Body of pancreas (tissue), 4 donors: ENCODE measurements around the gene WWTR1. TPM values are rescaled to one million over a fixed set of nuclear protein-coding genes. Genes with fewer than 3 reads are reported as not detected.

ENCODE experiments used
- ATAC-seq: fragments of 150-250 bp; one replicate; pipeline ENCODE4 v1.9.1; 2016
- DNase-seq, 4 donors: peaks; one replicate each; pipeline ENCODE4 v3.0.0-alpha.2; 2019
- H3K27ac ChIP-seq, 4 donors: fragments of 200-600 bp; sonication (generic); 1 replicate in 3 of 4; 2 replicates in 1 of 4; pipeline versions ENCODE4 v1.5.1 to v1.6.1; 2016 to 2019; ENCODE audit warnings: mild to moderate bottlenecking in 1 of 4, mixed read lengths in 1 of 4, moderate library complexity in 1 of 4
- H3K27me3 ChIP-seq, 2 donors: fragments of 200-600 bp; sonication (generic); one replicate each; pipeline ENCODE4 v1.6.0; 2016; ENCODE audit warnings: mild to moderate bottlenecking in 1 of 2
- H3K36me3 ChIP-seq, 2 donors: fragments of 200-600 bp; sonication (generic); replicated peaks in 1 of 2; 2 replicates each; pipeline ENCODE4 v1.5.1; 2016; ENCODE audit warnings: low read depth in 2 of 2; ENCODE audit not compliant: insufficient read depth in 1 of 2
- H3K4me1 ChIP-seq: fragments of 200-600 bp; sonication (generic); one replicate; pipeline ENCODE4 v1.6.0; 2016
- H3K4me3 ChIP-seq, 2 donors: fragments of 200-600 bp; sonication (generic); 1 replicate in 1 of 2; 2 replicates in 1 of 2; pipeline ENCODE4 v1.5.1; 2016 to 2019
- H3K9me3 ChIP-seq, 3 donors: fragments of 200-600 bp; sonication (generic); 1 replicate in 2 of 3; 2 replicates in 1 of 3; pipeline ENCODE4 v1.5.1; 2016
- POLR2A ChIP-seq, 3 donors: fragments of 450-650 bp; IDR thresholded peaks; one replicate each; pipeline ENCODE4 v1.6.1; 2016; ENCODE audit warnings: antibody characterized with exemption in 3 of 3, mild to moderate bottlenecking in 2 of 3
- WGBS, 2 donors: methylation state at CpG; one replicate each; pipeline ENCODE4 v1.1.5; 2017; 5-methylcytosine and 5-hydroxymethylcytosine counted together
- intact Hi-C: fragments of 100-400 bp; cut with DNase I; formaldehyde crosslinking; loops from one replicate; pipeline ENCODE4 v1.15.1; 2023
- total RNA-seq, 2 donors: library from RNA; depleted of rRNA; stranded (reverse); fragments of >200 nt; gene quantifications; one replicate each; pipeline ENCODE4 v1.1.0, GENCODE V29; 2016
- TF ChIP-seq, protein P1 (sequence below), 7 experiments: fragments of 450-650 bp in 4 of 7; fragments of 200-600 bp in 3 of 7; sonication (generic) in 3 of 7; IDR thresholded peaks; one replicate each; pipeline ENCODE4 v1.5.1; 2016 to 2019; ENCODE audit warnings: antibody characterized with exemption in 7 of 7

WWTR1 gene
- total RNA-seq, 2 donors from 2014 or later, result 46.2 to 64.3 TPM

DNA sequence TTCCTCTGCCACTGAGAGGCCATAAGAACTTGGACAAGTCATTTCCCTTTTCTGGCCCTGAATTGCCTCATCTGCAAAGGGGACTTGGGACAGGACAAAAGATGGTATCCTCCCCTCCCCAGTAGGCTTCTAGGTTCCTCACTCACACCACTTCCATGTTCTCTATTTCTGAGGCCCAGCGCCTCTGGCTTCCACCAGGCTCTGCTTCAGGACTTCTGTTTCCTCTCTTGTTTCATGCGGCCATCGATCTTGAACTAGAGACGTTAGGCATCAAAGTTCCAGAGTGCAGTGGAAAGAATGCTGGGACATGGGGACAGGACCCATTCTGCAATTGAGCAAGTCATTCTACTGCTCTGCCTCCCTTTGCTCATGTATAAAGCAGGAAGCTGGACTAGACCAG, 181.6 kb downstream of the WWTR1 start:
- intact Hi-C loops, result no loop called here
- no peak overlapping the region for H3K4me3 ChIP-seq
- no peaks in the 10 kb centered on the region for H3K9me3 ChIP-seq
- no peak for ATAC-seq
- DNase-seq, result no peak
- H3K36me3 ChIP-seq, result no peaks in the 10 kb centered on the region
- no peak for TF ChIP-seq POLR2A (IDR thresholded peaks at IDR 0.05)
- TF ChIP-seq, protein P1, sequence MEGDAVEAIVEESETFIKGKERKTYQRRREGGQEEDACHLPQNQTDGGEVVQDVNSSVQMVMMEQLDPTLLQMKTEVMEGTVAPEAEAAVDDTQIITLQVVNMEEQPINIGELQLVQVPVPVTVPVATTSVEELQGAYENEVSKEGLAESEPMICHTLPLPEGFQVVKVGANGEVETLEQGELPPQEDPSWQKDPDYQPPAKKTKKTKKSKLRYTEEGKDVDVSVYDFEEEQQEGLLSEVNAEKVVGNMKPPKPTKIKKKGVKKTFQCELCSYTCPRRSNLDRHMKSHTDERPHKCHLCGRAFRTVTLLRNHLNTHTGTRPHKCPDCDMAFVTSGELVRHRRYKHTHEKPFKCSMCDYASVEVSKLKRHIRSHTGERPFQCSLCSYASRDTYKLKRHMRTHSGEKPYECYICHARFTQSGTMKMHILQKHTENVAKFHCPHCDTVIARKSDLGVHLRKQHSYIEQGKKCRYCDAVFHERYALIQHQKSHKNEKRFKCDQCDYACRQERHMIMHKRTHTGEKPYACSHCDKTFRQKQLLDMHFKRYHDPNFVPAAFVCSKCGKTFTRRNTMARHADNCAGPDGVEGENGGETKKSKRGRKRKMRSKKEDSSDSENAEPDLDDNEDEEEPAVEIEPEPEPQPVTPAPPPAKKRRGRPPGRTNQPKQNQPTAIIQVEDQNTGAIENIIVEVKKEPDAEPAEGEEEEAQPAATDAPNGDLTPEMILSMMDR (IDR thresholded peaks at IDR 0.05), result no peak
- H3K4me1 ChIP-seq, result peaks cover 69% of the 10 kb centered on the region
- no peaks in the 10 kb centered on the region for H3K27me3 ChIP-seq
- 79 to 88% methylated on average over 4 of the region's 4 CpGs for WGBS, 2 donors
- peak overlapping the region in 3 of 4 donors; percentile 75 to 80 (median 77) for H3K27ac ChIP-seq

DNA sequence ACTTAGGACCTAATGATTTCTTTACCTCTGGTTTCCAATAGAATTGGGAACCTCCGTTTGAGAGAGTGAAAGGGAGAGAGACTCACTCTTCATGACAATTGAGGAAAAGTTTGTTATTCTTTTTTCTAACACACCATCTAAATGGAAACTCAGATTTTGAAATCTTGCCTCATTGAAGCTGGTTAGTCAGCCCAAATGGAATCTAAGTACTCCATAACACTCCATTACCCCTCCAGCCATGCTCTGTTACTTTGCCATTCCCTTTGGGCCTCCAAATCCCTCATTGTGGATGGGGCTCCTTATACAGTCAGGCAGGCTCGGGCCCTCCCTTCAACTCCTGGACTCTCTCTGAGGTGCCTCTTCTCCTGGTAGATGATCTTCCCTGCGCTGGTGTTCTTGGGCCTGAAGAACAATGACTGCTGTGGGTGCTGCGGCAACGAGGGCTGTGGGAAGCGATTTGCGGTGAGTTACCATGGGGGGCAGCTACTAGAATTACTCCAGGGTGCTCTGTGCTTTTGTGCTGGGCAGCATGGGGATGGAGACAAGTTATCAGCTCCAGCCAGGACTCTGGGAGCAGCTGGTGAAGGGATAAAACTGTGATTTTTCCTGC, 182.3 kb downstream of the WWTR1 start:
- no peak for TF ChIP-seq POLR2A (IDR thresholded peaks at IDR 0.05)
- TF ChIP-seq, protein P1 (IDR thresholded peaks at IDR 0.05), result no peak
- H3K27me3 ChIP-seq, result no peaks in the 10 kb centered on the region
- H3K9me3 ChIP-seq, result no peaks in the 10 kb centered on the region
- intact Hi-C loops, result no loop called here
- ATAC-seq, result no peak
- no peak for DNase-seq
- H3K4me1 ChIP-seq, result peaks cover 73% of the 10 kb centered on the region
- no peak overlapping the region for H3K4me3 ChIP-seq
- peak overlapping the region; percentile 46 to 80 (median 76) for H3K27ac ChIP-seq
- no peaks in the 10 kb centered on the region for H3K36me3 ChIP-seq
- 69 to 76% methylated on average over 7 of the region's 7 CpGs for WGBS, 2 donors

DNA sequence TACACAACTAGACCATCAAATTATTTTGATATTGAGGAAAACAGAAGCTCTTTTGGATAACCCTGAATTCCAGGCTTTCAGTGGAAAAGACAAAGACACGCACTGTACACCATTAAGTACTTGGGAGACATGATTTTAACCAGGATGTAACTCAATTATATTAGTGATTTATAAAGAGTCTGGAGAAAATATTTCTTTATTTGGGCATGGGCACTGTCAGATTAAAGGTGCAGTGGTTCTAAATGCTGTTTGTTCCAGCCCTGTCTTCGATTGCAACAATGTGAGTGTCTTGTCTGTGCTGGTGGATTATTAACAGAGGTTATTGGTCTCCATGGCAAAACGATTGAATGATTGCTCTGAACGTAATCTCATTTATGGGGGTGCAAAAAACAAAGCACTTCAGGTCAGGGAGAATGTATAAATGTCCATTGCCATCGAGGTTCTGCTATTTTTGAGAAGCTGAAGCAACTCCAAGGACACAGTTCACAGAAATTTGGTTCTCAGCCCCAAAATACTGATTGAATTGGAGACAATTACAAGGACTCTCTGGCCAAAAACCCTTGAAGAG, 183.5 kb downstream of the WWTR1 start, which contains the start of gene TM4SF4:
Gene TM4SF4, plus strand, starts transcription at position 448 of the 568 bp plus-strand sequence. CDS start 181 bp downstream, outside the sequence.
- Histone ChIP-seq H3K4me3 (no peak within 1 kb of the TSS), H3K27ac (peak within 1 kb of the TSS; percentile 46 to 80 (median 76)), H3K36me3 (no peaks in the 10 kb centered on the region), H3K4me1 (peaks cover 74% of the 10 kb centered on the region), H3K27me3 (no peaks in the 10 kb centered on the region), H3K9me3 (no peaks in the 10 kb centered on the region)
- no peak for ATAC-seq
- 20 to 36% methylated on average over 5 of the region's 5 CpGs for WGBS, 2 donors
- intact Hi-C loops, result no loop called here
- no peak for DNase-seq
- TF ChIP-seq, protein P1 (IDR thresholded peaks at IDR 0.05), result no peak
- TF ChIP-seq POLR2A (IDR thresholded peaks at IDR 0.05), result peak in 2 of 3 donors; percentile 8 to 10

DNA sequence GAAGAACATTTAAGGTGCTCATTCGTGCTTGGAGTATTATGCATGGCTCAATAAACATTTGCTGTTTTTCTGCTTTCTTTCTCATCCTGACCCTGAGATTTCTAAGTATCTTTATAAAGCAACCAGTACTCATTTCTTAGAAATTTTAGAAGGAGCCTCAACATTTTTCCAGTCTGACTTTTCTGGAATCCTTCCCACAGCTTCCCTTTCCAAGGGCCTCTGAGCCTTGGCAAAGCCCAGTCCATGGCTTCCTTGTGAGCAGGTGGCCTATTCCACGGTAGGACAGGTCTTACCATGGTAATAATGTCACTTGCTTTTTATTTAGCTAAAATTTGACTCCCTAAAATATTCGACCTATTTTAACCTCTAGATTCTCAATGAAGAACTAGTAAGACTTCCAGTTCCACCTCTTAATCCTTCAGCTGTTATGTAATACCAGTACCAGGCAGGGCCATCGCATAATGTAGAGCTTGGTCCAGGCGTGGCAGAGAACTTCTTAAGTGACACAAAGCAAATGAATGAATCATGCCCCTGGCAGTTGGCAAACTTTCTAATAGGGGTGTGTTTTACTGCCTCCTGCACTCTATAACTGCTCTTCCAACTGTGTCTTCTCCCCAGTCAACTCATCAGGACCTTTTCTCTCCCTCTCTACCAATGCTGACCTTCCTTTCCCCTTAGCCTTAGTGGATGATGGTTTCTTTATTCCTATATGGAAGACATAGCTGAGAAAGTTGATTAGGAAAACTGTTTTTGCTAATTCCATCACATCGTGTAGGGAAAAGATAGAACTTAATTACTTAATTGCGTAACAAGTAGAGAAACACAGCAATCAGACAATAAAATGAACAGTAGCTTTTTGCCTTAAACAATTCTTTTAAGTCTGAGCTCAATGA, 184.2 kb downstream of the WWTR1 start:
- Histone ChIP-seq H3K27me3 (no peaks in the 10 kb centered on the region), H3K4me3 (no peak overlapping the region), H3K9me3 (no peaks in the 10 kb centered on the region), H3K4me1 (peaks cover 76% of the 10 kb centered on the region), H3K27ac (peak overlapping the region; percentile 37 to 80 (median 76)), H3K36me3 (no peaks in the 10 kb centered on the region)
- peak; percentile 84 for ATAC-seq
- DNase-seq, result peak; percentile 70 to 89 (median 81)
- WGBS, 2 donors, result 34 to 35% methylated on average over 7 of the region's 7 CpGs
- intact Hi-C loops, result no loop called here
- TF ChIP-seq POLR2A (IDR thresholded peaks at IDR 0.05), result no peak
- TF ChIP-seq, protein P1 (IDR thresholded peaks at IDR 0.05), result no peak
